Tibial nerve (tissue), 3 donors: Measurements from ENCODE around the gene CAV3.

Experiments
- POLR2A ChIP-seq, 2 donors: fragments of 450-650 bp; IDR thresholded peaks; one replicate each; pipeline ENCODE4 v1.6.1; 2017; ENCODE audit warnings: antibody characterized with exemption in 2 of 2, mild to moderate bottlenecking in 2 of 2, moderate library complexity in 2 of 2
- TF ChIP-seq, protein P1 (sequence below), 5 experiments: fragments of 200-600 bp in 3 of 5; fragments of 450-650 bp in 2 of 5; sonication (generic) in 3 of 5; IDR thresholded peaks; one replicate each; pipeline ENCODE4 v1.5.1; 2016 to 2019; ENCODE audit warnings: antibody characterized with exemption in 5 of 5, mild to moderate bottlenecking in 3 of 5, moderate library complexity in 2 of 5

DNA sequence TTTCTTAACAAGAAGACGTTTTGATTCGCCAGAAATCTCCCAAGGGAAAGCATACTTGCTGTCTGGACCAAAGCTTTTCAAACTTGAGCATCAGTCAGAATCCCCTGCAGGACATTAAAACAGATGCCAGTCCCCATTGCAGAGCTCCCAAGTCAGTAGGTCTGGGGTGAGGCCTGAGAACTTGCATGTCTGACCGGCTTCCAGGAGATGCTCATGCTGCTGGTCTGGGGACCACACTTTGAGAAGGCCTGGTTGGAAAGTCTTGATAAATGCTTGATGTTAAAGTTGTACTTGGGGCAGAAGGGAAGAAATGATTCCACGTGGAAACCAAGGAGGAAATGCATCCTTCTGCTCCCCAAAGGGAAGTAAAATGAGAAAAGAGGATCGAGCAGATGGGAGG is 24.3 kb upstream of the CAV3 start:
- no peak for TF ChIP-seq POLR2A (IDR thresholded peaks at IDR 0.05)
- TF ChIP-seq, protein P1, sequence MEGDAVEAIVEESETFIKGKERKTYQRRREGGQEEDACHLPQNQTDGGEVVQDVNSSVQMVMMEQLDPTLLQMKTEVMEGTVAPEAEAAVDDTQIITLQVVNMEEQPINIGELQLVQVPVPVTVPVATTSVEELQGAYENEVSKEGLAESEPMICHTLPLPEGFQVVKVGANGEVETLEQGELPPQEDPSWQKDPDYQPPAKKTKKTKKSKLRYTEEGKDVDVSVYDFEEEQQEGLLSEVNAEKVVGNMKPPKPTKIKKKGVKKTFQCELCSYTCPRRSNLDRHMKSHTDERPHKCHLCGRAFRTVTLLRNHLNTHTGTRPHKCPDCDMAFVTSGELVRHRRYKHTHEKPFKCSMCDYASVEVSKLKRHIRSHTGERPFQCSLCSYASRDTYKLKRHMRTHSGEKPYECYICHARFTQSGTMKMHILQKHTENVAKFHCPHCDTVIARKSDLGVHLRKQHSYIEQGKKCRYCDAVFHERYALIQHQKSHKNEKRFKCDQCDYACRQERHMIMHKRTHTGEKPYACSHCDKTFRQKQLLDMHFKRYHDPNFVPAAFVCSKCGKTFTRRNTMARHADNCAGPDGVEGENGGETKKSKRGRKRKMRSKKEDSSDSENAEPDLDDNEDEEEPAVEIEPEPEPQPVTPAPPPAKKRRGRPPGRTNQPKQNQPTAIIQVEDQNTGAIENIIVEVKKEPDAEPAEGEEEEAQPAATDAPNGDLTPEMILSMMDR (IDR thresholded peaks at IDR 0.05), result no peak
